ENCODE measurements around the gene LDLRAD3. TPM values are rescaled to one million over a fixed set of nuclear protein-coding genes. Genes with fewer than 3 reads are reported as not detected.

Gene LDLRAD3
- polyA plus RNA-seq, 3 donors: 7.3 to 14.1 (median 10.4) TPM

DNA sequence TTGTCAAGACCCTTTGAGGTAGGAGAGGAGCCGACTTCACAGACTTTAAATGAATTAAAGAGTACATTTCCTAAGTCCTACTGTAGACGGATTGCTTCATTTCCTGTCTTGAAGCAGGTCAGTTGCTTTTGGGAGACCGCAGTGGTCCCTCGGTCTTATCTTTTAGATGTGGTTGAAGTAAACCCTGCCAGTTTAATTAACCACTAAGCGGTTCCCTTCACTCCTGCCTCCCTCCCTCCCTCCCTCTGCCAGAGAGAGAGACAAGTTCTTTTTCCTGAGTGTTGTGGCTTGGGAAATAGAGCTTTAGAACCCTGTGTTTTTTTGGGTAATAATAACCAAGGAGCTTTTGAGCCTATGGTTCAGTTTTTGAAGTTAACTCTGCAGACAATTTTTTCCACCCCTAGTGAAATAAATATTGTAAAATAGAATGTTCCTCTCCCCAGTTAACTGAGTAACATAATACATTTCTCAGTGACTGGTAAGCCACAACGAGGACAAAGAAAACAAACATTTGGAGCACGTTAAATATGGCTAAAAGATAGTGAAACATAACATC is 147.5 kb downstream of the LDLRAD3 start:
- no peaks in the 10 kb centered on the region for H3K27me3 ChIP-seq (ENCODE audit: control insufficient read depth in 2 of 2, insufficient read depth in 2 of 2, low read length in 2 of 2)
- H3K9me3 ChIP-seq (replicated peaks in 1 of 2; ENCODE audit: control insufficient read depth in 1 of 2, insufficient read depth in 1 of 2, low read length in 2 of 2): peaks cover 0 to 7% of the 10 kb centered on the region in 2 donors
- intact Hi-C loops (cut with micrococcal nuclease): no loop called here
- no peaks in the 10 kb centered on the region for H3K79me2 ChIP-seq (ENCODE audit: insufficient read depth, low read length)
- Mint-ChIP-seq H3K4me1 (peaks cover 21% of the 10 kb centered on the region), H3K27me3 (ENCODE audit: low read depth in 3 of 3) (peaks cover 0 to 5% (median 4%) of the 10 kb centered on the region in 3 donors), H3K36me3 (peaks cover 40 to 52% of the 10 kb centered on the region in 2 donors), H3K9me3 (peaks cover 6 to 16% (median 8%) of the 10 kb centered on the region in 7 donors), H3K27ac (peak overlapping the region in 1 of 7 donors; percentile 46), H3K4me3 (no peak overlapping the region)
- H3K27ac ChIP-seq (ENCODE audit: low read depth in 1 of 2, low read length in 2 of 2): no peak overlapping the region
- H3K36me3 ChIP-seq (replicated peaks in 1 of 2; ENCODE audit: control insufficient read depth in 1 of 2, insufficient read depth in 2 of 2, low read length in 2 of 2): peaks cover 2 to 32% of the 10 kb centered on the region in 2 donors
- H3K4me1 ChIP-seq (ENCODE audit: control insufficient read depth in 1 of 2, insufficient read depth in 2 of 2, low read length in 2 of 2): peaks cover 10 to 15% of the 10 kb centered on the region in 2 donors
- no peaks in the 10 kb centered on the region for H4K20me1 ChIP-seq (ENCODE audit: insufficient read depth, low read length)
- no peak overlapping the region for H3K4me2 ChIP-seq (replicated peaks; ENCODE audit: extremely low read depth, low read length, poor library complexity, severe bottlenecking)
- no CpG with 5 or more reads among the region's 7 CpGs for WGBS (ENCODE audit: insufficient coverage)
- no peak overlapping the region for H2AFZ ChIP-seq (ENCODE audit: insufficient read depth, low read depth, low read length, poor library complexity, severe bottlenecking)
- H3K9ac ChIP-seq (ENCODE audit: insufficient read depth, low read length, poor library complexity, severe bottlenecking): peak overlapping the region; percentile 19
- DNase-seq: no peak
- TF ChIP-seq, protein P1, sequence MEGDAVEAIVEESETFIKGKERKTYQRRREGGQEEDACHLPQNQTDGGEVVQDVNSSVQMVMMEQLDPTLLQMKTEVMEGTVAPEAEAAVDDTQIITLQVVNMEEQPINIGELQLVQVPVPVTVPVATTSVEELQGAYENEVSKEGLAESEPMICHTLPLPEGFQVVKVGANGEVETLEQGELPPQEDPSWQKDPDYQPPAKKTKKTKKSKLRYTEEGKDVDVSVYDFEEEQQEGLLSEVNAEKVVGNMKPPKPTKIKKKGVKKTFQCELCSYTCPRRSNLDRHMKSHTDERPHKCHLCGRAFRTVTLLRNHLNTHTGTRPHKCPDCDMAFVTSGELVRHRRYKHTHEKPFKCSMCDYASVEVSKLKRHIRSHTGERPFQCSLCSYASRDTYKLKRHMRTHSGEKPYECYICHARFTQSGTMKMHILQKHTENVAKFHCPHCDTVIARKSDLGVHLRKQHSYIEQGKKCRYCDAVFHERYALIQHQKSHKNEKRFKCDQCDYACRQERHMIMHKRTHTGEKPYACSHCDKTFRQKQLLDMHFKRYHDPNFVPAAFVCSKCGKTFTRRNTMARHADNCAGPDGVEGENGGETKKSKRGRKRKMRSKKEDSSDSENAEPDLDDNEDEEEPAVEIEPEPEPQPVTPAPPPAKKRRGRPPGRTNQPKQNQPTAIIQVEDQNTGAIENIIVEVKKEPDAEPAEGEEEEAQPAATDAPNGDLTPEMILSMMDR (IDR thresholded peaks at IDR 0.05): no peak
- no peak overlapping the region for H3K4me3 ChIP-seq (replicated peaks in 1 of 3; ENCODE audit: low read depth in 2 of 3, low read length in 3 of 3)

DNA sequence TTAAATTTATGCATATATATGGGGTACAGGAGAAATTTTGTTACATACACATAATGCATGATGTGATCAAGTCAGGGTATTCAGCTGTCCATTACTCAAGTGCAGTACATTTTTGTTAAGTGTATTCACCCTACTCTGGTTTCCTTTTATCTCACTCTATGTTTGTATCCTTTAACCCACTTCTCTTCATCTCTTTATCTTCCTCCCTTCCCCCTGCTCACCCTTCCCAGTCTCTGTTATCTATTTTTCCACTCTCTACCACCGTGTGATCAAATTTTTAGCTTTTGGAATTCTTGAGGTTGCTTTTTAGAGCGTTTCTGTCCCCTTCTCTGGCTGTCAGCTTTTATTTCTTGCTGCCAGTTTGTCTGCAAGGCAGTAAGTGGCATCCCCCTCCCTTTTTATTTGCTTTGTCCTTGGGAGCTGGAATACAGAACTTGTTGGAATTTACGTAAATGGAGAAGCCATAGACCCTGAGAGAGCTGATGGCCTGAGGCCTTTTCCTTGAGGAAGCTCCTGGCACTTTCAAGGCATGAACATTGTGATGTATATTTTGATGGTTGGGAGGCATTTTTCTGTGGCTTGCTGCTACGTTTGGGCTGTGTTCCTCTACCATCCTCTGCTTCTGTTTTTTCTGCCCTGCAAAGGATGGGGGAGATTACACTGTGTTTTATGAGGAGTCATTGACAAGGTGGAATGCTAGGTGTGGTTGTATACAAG is 148.6 kb downstream of the LDLRAD3 start:
- intact Hi-C loops (cut with micrococcal nuclease): no loop called here
- H3K9me3 ChIP-seq (replicated peaks in 1 of 2; ENCODE audit: control insufficient read depth in 1 of 2, insufficient read depth in 1 of 2, low read length in 2 of 2): peaks cover 0 to 7% of the 10 kb centered on the region in 2 donors
- H3K4me2 ChIP-seq (replicated peaks; ENCODE audit: extremely low read depth, low read length, poor library complexity, severe bottlenecking): no peak overlapping the region
- H4K20me1 ChIP-seq (ENCODE audit: insufficient read depth, low read length): no peaks in the 10 kb centered on the region
- no peaks in the 10 kb centered on the region for H3K27me3 ChIP-seq (ENCODE audit: control insufficient read depth in 2 of 2, insufficient read depth in 2 of 2, low read length in 2 of 2)
- TF ChIP-seq, protein P1 (IDR thresholded peaks at IDR 0.05): no peak
- peaks cover 10 to 15% of the 10 kb centered on the region in 2 donors for H3K4me1 ChIP-seq (ENCODE audit: control insufficient read depth in 1 of 2, insufficient read depth in 2 of 2, low read length in 2 of 2)
- no peak for DNase-seq
- Mint-ChIP-seq H3K27ac (no peak overlapping the region), H3K4me3 (no peak overlapping the region), H3K27me3 (ENCODE audit: low read depth in 3 of 3) (peaks cover 0 to 5% (median 4%) of the 10 kb centered on the region in 3 donors), H3K4me1 (peaks cover 21% of the 10 kb centered on the region), H3K36me3 (peaks cover 41 to 48% of the 10 kb centered on the region in 2 donors), H3K9me3 (peaks cover 6 to 16% (median 8%) of the 10 kb centered on the region in 7 donors)
- 0% methylated on average over 1 of the region's 4 CpGs for WGBS (ENCODE audit: insufficient coverage)
- no peak overlapping the region for H3K27ac ChIP-seq (ENCODE audit: low read depth in 1 of 2, low read length in 2 of 2)
- H3K4me3 ChIP-seq (replicated peaks in 1 of 3; ENCODE audit: low read depth in 2 of 3, low read length in 3 of 3): no peak overlapping the region
- no peaks in the 10 kb centered on the region for H3K79me2 ChIP-seq (ENCODE audit: insufficient read depth, low read length)
- H2AFZ ChIP-seq (ENCODE audit: insufficient read depth, low read depth, low read length, poor library complexity, severe bottlenecking): no peak overlapping the region
- no peak overlapping the region for H3K9ac ChIP-seq (ENCODE audit: insufficient read depth, low read length, poor library complexity, severe bottlenecking)
- H3K36me3 ChIP-seq (replicated peaks in 1 of 2; ENCODE audit: control insufficient read depth in 1 of 2, insufficient read depth in 2 of 2, low read length in 2 of 2): peaks cover 2 to 29% of the 10 kb centered on the region in 2 donors
